IMR-90 (cell line): Measurements from ENCODE around the gene CCNT2. TPM values are rescaled to one million over a fixed set of nuclear protein-coding genes. Genes with fewer than 3 reads are reported as not detected.
A peak's percentile ranks its signal among the peaks of the same experiment; 100 is the strongest.

Source experiments
- ATAC-seq: fragments of 200-7000 bp; cut with Tn5 transposase; 2 replicates; pipeline ENCODE4 v1.9.1; 2020; ENCODE audit warnings: low read depth, mild to moderate bottlenecking, moderate library complexity
- BruUV-seq: library from RNA; stranded (reverse); fragments of 400-500 nt; replicated peaks from 2 replicates; lab custom pipeline; 2021; lab: Mats Ljungman, UMichigan
- CTCF ChIA-PET: fragments of 300-600 bp; formaldehyde crosslinking; extraction: SDS; loops from one replicate; lab custom pipeline; 2021; ENCODE audit warnings: antibody characterized with exemption; lab: Yijun Ruan, JAX
- POLR2A ChIA-PET: fragments of 300-600 bp; sonication (Branson Sonifier 250); formaldehyde crosslinking; loops from one replicate; lab custom pipeline; 2022; ENCODE audit warnings: antibody characterized with exemption; ENCODE audit not compliant: unreplicated experiment; lab: Charles Lee
- DNase-seq: peaks from one replicate; pipeline ENCODE4 v3.0.0; 2013
- H2AFZ ChIP-seq: replicated peaks from 2 replicates; pipeline ENCODE3; 2013; ENCODE audit warnings: low read length, mild to moderate bottlenecking; ENCODE audit not compliant: poor library complexity
- H2AK5ac ChIP-seq: 2 replicates; pipeline ENCODE4 v1.6.1; 2013; ENCODE audit warnings: low read depth, low read length, inconsistent platforms
- H2AK9ac ChIP-seq: replicated peaks from 2 replicates; pipeline ENCODE3; 2013; ENCODE audit warnings: mild to moderate bottlenecking, low read depth, low read length, moderate library complexity; ENCODE audit not compliant: poor library complexity
- H2BK120ac ChIP-seq: 2 replicates; pipeline ENCODE4 v1.6.1; 2013; ENCODE audit warnings: low read depth, low read length, inconsistent platforms
- H2BK15ac ChIP-seq: 3 replicates; pipeline ENCODE4 v1.6.1; 2013; ENCODE audit warnings: low read depth, low read length, inconsistent platforms
- H2BK20ac ChIP-seq: 2 replicates; pipeline ENCODE4 v1.6.1; 2013; ENCODE audit warnings: low read depth, mild to moderate bottlenecking, inconsistent platforms, low read length, moderate library complexity
- H2BK5ac ChIP-seq: 2 replicates; pipeline ENCODE4 v1.6.1; 2013; ENCODE audit warnings: mild to moderate bottlenecking, low read depth, low read length, inconsistent platforms; ENCODE audit not compliant: poor library complexity, severe bottlenecking
- H3K14ac ChIP-seq: replicated peaks from 2 replicates; pipeline ENCODE4 v1.6.1; 2013; ENCODE audit warnings: low read depth, low read length, inconsistent platforms
- H3K18ac ChIP-seq: 2 replicates; pipeline ENCODE4 v1.6.1; 2013; ENCODE audit warnings: low read depth, low read length, control low read depth
- H3K23ac ChIP-seq: 2 replicates; pipeline ENCODE4 v1.6.1; 2013; ENCODE audit warnings: low read depth, low read length, inconsistent platforms
- H3K27ac ChIP-seq: 2 replicates; pipeline ENCODE4 v1.5.1; 2013; ENCODE audit warnings: mild to moderate bottlenecking, control low read depth, low read length; ENCODE audit not compliant: insufficient read depth
- H3K27me3 ChIP-seq: 2 replicates; pipeline ENCODE4 v1.6.1; 2013; ENCODE audit warnings: low read length; ENCODE audit not compliant: control insufficient read depth, insufficient read depth
- H3K36me3 ChIP-seq: 2 replicates; pipeline ENCODE4 v1.6.1; 2013; ENCODE audit warnings: low read length, mixed read lengths; ENCODE audit not compliant: control insufficient read depth, insufficient read depth
- H3K4ac ChIP-seq: 2 replicates; pipeline ENCODE4 v1.6.1; 2013; ENCODE audit warnings: low read depth, low read length, inconsistent platforms
- H3K4me1 ChIP-seq: 2 replicates; pipeline ENCODE4 v1.6.1; 2013; ENCODE audit warnings: low read length, mixed read lengths; ENCODE audit not compliant: control insufficient read depth, insufficient read depth
- H3K4me2 ChIP-seq: 2 replicates; pipeline ENCODE4 v1.6.1; 2013; ENCODE audit warnings: low read depth, mild to moderate bottlenecking, control low read depth, low read length, moderate library complexity
- H3K4me3 ChIP-seq: 2 replicates; pipeline ENCODE4 v1.5.1; 2013; ENCODE audit warnings: low read depth, mild to moderate bottlenecking, control low read depth, low read length, moderate library complexity; ENCODE audit not compliant: insufficient read depth
- H3K56ac ChIP-seq: 2 replicates; pipeline ENCODE4 v1.6.1; 2013; ENCODE audit warnings: low read length, inconsistent platforms; ENCODE audit not compliant: insufficient read depth; ENCODE audit errors: extremely low read depth
- H3K79me1 ChIP-seq, 2 experiments: 2 replicates each; pipeline ENCODE4 v1.6.1; 2013; ENCODE audit warnings: low read length in 2 of 2, inconsistent platforms in 1 of 2, low read depth in 1 of 2
- H3K9ac ChIP-seq: 2 replicates; pipeline ENCODE4 v1.6.1; 2013; ENCODE audit warnings: low read depth, low read length, control low read depth
- H3K9me1 ChIP-seq: 2 replicates; pipeline ENCODE4 v1.6.1; 2013; ENCODE audit warnings: low read length, inconsistent platforms; ENCODE audit not compliant: insufficient read depth
- H3K9me3 ChIP-seq: 2 replicates; pipeline ENCODE4 v1.6.1; 2013; ENCODE audit warnings: low read length; ENCODE audit not compliant: control insufficient read depth, insufficient read depth
- H4K20me1 ChIP-seq: 2 replicates; pipeline ENCODE4 v1.6.1; 2013; ENCODE audit warnings: low read length, inconsistent platforms; ENCODE audit not compliant: insufficient read depth
- H4K5ac ChIP-seq: 2 replicates; pipeline ENCODE4 v1.6.1; 2013; ENCODE audit warnings: mild to moderate bottlenecking, low read depth, low read length, control low read depth
- H4K8ac ChIP-seq, 2 experiments: 2 replicates each; pipeline ENCODE4 v1.6.1; 2013; ENCODE audit warnings: low read depth in 2 of 2, low read length in 2 of 2, control low read depth in 1 of 2, inconsistent platforms in 1 of 2
- H4K91ac ChIP-seq: 2 replicates; pipeline ENCODE4 v1.6.1; 2013; ENCODE audit warnings: low read depth, low read length, inconsistent platforms; ENCODE audit not compliant: insufficient read depth
- BHLHE40 ChIP-seq: fragments of 150-350 bp; IDR thresholded peaks from 2 replicates; pipeline ENCODE4 v1.6.1; 2016; ENCODE audit warnings: mild to moderate bottlenecking, low read depth, low read length
- CEBPB ChIP-seq: IDR thresholded peaks from 2 replicates; pipeline ENCODE4 v1.6.1; 2012; ENCODE audit warnings: low read depth, low read length, improper control_type of control experiment
- FOS ChIP-seq: fragments of 150-350 bp; IDR thresholded peaks from 2 replicates; pipeline ENCODE4 v1.6.1; 2016; ENCODE audit warnings: low read depth, low read length
- MAFK ChIP-seq: IDR thresholded peaks from 2 replicates; pipeline ENCODE4 v1.6.1; 2012; ENCODE audit warnings: low read depth, low read length, improper control_type of control experiment
- MXI1 ChIP-seq: IDR thresholded peaks from 2 replicates; pipeline ENCODE4 v1.6.1; 2012; ENCODE audit warnings: low read depth, mild to moderate bottlenecking, low read length, moderate library complexity, borderline replicate concordance
- NFE2L2 ChIP-seq: fragments of 150-350 bp; IDR thresholded peaks from 2 replicates; pipeline ENCODE4 v1.6.1; 2016; ENCODE audit warnings: low read depth, mild to moderate bottlenecking, low read length
- RAD21 ChIP-seq: IDR thresholded peaks from 2 replicates; pipeline ENCODE4 v1.6.1; 2012; ENCODE audit warnings: low read length, improper control_type of control experiment
- RFX5 ChIP-seq: IDR thresholded peaks from 2 replicates; pipeline ENCODE4 v1.8.0; 2012; ENCODE audit warnings: low read depth, mild to moderate bottlenecking, low read length, moderate library complexity
- WGBS, 2 experiments: methylation state at CpG; one replicate each; pipeline versions ENCODE4 v1.1.5 to v1.1.7; 2013; ENCODE audit warnings: missing lambda C conversion rate in 2 of 2; ENCODE audit not compliant: insufficient read length in 1 of 2; ENCODE audit errors: extremely low coverage in 2 of 2; 5-methylcytosine and 5-hydroxymethylcytosine counted together
- dilution Hi-C: fragments of 300-500 bp; cut with HindIII; formaldehyde crosslinking; loops from one replicate; pipeline ENCODE4 v1.14.3; 2018; ENCODE audit warnings: low sequenced_read_pairs; ENCODE audit not compliant: unreplicated experiment
- in situ Hi-C: fragments of 300-500 bp; cut with MboI; formaldehyde crosslinking; loops from 3 replicates; pipeline ENCODE4 v1.14.3; 2019; ENCODE audit warnings: low sequenced_read_pairs, inconsistent platforms, mixed read lengths
- intact Hi-C: fragments of 100-400 bp; cut with micrococcal nuclease; formaldehyde crosslinking; loops from 2 replicates; pipeline ENCODE4 v1.10.0; 2022
- polyA plus RNA-seq, 3 experiments: library from polyadenylated mRNA; depleted of rRNA; stranded (reverse); fragments of >200 nt; gene quantifications; 2 replicates each; pipeline ENCODE4 v1.2.3, GENCODE V29; 2012; ENCODE audit warnings: low replicate concordance in 1 of 3
- total RNA-seq: library from RNA; depleted of rRNA; stranded (reverse); fragments of >200 nt; gene quantifications from 2 replicates; pipeline ENCODE4 v1.2.3, GENCODE V29; 2012

The CCNT2 gene
- total and polyA plus RNA-seq, 2 of the 4 experiments (the other 2 are of a cell fraction) = 8.8 to 44.6 TPM

DNA sequence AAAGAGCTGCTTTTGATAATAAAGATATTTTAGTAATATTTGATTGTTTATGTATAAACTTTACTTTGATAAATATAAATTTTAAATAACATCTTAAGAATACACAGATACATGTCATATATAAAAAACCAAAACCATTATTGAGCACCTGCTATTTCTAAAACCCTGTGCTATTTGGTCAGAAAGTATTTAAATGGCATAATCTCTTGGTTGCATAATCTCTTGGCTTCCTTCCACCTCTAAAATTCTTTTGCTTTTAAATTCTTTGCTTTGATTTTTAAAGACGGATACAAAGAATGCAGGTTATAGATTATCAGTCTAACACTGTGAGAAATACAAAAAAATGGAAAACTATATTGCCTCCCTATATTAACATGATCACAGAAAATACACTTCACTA lies 43.3 kb upstream of the CCNT2 start:
- Histone ChIP-seq H3K4me1 (no peaks in the 10 kb centered on the region), H4K91ac (no peak overlapping the region), H2AK5ac (no peak overlapping the region), H2BK120ac (no peak overlapping the region), H3K4ac (no peak overlapping the region), H3K9me3 (no peaks in the 10 kb centered on the region), H2AK9ac (no peak overlapping the region), H2AFZ (no peak overlapping the region), H3K23ac (no peak overlapping the region), H3K27me3 (no peaks in the 10 kb centered on the region), H3K9me1 (0 out of 2 replicates have a peak, but pooled peaks cover 2% of the 10 kb centered on the region), H4K20me1 (no peaks in the 10 kb centered on the region), H2BK5ac (no peak overlapping the region), H3K79me1 (no peaks in the 10 kb centered on the region), H4K8ac (no peak overlapping the region), H4K5ac (no peak overlapping the region), H3K36me3 (no peaks in the 10 kb centered on the region), H3K4me3 (no peak overlapping the region), H3K14ac (no peak overlapping the region), H3K56ac (no peak overlapping the region), H2BK20ac (no peak overlapping the region), H3K27ac (no peak overlapping the region), H2BK15ac (no peak overlapping the region), H3K18ac (no peak overlapping the region), H3K9ac (no peak overlapping the region), H3K4me2 (no peak overlapping the region)
- dilution Hi-C loops (no loop called here), in situ Hi-C loops (no loop called here), intact Hi-C loops (no loop called here)
- ATAC-seq = no peak
- ChIA-PET POLR2A (no interaction called here), CTCF (no interaction called here)
- no peak for TF ChIP-seq RAD21
- no peak for TF ChIP-seq FOS
- peak; percentile 58 for TF ChIP-seq CEBPB
- no peak for TF ChIP-seq RFX5
- TF ChIP-seq MAFK = no peak
- TF ChIP-seq MXI1 = no peak
- TF ChIP-seq NFE2L2 = no peak
- TF ChIP-seq BHLHE40 = no peak
- WGBS, 2 experiments = no CpG with 5 or more reads among the region's 1 CpG
- DNase-seq = peak; percentile 11
- no TSS peak for BruUV-seq
